Fibroblast of mammary gland (primary cell): Measurements from ENCODE around the gene LMAN2.
A peak's percentile ranks its signal among the peaks of the same experiment; 100 is the strongest.

Source experiments
- DNase-seq: peaks from one replicate; pipeline ENCODE4 v3.0.0-alpha.2; 2010; ENCODE audit warnings: low read depth
- H3K4me3 ChIP-seq: 2 replicates; pipeline ENCODE4 v1.5.1; 2011; ENCODE audit warnings: low read depth, mild to moderate bottlenecking, low read length, moderate library complexity; ENCODE audit not compliant: control insufficient read depth
- TF ChIP-seq, protein P1 (sequence below): conservative IDR thresholded peaks from 2 replicates; pipeline ENCODE4 v1.5.1; 2011; ENCODE audit warnings: low read depth, low read length, inconsistent platforms; ENCODE audit not compliant: control insufficient read depth, insufficient read depth

The LMAN2 gene

GRCh38 chr5:177372034-177372896 lies 20.8 kb upstream of the LMAN2 start:
- TF ChIP-seq, protein P1, sequence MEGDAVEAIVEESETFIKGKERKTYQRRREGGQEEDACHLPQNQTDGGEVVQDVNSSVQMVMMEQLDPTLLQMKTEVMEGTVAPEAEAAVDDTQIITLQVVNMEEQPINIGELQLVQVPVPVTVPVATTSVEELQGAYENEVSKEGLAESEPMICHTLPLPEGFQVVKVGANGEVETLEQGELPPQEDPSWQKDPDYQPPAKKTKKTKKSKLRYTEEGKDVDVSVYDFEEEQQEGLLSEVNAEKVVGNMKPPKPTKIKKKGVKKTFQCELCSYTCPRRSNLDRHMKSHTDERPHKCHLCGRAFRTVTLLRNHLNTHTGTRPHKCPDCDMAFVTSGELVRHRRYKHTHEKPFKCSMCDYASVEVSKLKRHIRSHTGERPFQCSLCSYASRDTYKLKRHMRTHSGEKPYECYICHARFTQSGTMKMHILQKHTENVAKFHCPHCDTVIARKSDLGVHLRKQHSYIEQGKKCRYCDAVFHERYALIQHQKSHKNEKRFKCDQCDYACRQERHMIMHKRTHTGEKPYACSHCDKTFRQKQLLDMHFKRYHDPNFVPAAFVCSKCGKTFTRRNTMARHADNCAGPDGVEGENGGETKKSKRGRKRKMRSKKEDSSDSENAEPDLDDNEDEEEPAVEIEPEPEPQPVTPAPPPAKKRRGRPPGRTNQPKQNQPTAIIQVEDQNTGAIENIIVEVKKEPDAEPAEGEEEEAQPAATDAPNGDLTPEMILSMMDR = no peak
- H3K4me3 ChIP-seq = no peak overlapping the region
- no peak for DNase-seq

DNA sequence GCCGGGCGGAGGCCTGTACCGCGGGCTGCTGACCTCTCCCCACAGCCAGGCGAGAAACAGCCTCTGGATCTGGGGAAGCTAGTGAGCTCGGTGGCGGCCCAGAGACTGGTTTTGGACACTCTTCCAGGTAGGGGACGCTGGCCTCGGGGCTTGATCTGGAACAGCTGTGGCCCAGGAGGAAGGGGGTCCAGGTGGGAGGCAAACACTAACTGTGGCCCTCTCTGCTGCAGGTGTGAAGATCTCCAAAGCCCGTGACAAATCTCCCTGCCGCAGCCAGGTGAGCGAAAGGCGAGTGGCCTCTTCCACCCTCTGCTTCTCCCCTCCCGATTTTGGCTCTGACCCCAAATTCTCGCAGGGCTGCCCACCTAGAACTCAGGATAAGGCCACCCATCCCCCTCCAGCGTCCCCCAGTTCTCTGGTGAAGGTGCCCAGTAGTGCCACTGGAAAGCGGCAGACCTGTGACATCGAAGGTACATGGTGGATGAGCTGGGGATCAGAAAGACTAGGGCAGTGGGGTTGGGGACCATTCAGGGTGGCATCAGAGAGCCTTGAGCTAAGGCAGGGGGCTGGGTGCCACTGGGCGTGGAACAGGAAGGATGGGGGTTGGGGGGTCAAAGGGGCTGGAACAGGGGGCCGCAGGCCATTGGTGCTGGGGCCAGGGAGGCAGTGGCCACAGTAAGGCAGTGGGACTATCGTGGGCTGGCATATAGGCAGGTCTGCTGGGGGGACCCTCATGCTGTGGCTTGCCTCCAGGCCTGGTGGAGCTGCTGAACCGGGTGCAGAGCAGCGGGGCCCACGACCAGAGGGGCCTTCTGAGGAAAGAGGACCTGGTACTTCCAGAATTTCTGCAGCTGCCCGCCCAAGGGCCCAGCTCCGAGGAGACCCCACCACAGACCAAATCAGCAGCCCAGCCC lies 19.9 kb upstream of the LMAN2 start:
- H3K4me3 ChIP-seq = no peak overlapping the region
- no peak for DNase-seq
- TF ChIP-seq, protein P1 = no peak

DNA sequence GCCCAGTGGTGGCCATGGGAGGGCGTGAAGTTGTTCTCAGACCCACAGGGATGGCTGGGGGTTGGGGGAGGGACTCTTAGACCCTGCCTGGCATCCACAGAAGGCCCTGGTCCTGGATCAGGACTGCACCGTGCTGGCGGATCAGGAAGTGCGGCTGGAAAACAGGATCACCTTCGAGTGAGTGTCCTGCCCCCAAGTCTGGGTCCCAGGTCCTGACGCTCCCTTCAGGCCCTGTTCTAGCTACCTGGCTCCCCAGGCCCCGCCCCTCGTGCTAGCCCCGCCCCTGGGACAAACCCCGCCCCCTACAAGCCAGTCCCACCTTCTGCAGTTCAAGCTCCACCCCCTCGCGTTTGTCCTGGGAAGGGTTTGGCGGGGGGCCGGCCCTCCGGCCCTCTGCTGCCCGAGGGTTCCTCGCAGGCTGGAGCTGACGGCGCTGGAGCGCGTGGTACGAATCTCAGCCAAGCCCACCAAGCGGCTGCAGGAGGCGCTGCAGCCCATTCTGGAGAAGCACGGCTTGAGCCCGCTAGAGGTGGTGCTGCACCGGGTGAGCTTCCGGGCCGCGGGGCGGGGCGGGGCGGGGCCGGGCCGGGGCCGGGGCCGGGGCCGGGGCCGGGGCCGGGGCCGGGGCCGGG lies 19.1 kb upstream of the LMAN2 start:
- DNase-seq = peak; percentile 79
- no peak overlapping the region for H3K4me3 ChIP-seq
- TF ChIP-seq, protein P1 = peak; percentile 46

DNA sequence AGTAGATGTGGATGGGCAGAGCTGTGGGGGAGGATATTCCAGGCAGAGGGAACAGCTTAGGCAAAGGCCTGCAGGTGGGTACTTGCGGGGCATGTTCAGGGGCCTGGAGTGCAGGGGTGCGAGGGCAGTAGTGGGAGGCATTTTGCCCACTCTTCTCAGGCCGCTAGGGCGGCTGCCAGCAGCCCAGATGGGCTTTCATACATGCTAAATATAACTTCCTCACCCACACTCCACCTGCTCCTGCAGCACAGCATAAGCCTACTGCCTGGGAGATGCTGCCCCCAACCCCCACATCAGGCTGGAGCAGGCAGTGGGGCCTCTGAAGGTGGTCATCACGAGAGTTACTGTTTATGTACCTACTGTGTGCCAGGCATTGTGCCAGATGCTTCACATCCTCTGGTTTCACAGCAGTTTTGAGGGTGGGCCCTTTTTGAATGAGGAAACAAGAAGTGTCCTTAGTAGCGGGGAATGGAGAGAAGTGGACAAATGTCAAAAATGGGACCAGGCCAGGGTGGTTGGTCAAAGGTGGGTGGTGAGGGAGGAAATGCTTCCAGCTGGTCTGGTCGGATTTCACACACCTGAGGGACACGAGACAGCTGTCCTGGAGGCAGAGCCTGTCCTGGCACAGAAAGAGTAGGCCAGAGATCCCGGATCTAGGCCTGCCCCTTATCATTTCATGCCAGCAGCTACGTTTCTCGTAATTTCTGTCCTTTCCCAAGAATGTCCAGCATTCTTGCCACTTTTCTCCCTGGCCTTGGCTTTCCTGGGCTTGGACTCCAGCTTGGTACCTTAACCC lies 18.4 kb upstream of the LMAN2 start:
- H3K4me3 ChIP-seq = no peak overlapping the region
- TF ChIP-seq, protein P1 = no peak
- DNase-seq = no peak

DNA sequence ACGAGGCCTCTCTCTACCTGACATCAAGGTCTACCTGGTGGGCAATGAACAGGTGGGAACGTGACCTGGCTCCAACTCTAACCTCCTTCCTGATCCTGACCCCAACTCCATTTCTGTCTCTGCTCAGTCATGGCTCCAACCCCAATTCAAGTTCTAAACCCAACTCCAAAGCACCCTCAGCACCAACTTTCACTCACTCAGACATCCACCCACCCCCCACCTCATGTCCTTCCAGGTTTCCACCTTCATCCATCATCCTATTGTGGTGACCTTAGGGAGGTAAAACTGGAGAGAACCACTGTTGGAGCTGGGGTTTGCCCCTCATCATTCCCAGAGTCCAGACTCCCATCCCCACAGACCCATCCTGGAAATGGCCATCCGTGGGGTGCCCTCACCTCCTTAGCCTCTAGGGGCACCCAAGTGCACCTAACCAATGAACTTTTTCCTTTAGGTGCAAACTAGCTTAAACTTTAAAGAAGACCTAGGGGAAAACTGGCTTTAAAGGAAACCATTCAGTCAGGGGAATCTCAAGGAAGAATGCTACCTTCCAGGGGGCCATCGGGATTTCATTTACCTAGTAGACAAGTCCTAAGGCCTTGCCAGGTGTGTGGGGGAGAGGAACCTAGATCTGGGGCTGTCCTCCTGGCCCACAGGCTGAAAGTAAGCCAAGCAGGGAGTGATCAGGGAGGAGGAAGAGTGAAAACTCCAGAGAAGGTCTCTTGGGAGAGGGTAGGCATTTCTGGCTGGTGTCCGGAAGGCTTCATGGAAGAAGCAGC lies 17.6 kb upstream of the LMAN2 start:
- DNase-seq = peak; percentile 30
- TF ChIP-seq, protein P1 = peak; percentile 76
- no peak overlapping the region for H3K4me3 ChIP-seq
